Duodenal mucosa (tissue), 2 donors: ENCODE data around the gene SRSF3.

Experiments used
- H3K27ac ChIP-seq: one replicate; pipeline ENCODE4 v1.7.0; 2013; ENCODE audit warnings: low read depth, low read length
- H3K27me3 ChIP-seq, 2 donors: one replicate each; pipeline ENCODE4 v1.7.0; 2013; ENCODE audit warnings: low read length in 2 of 2, control low read depth in 1 of 2; ENCODE audit not compliant: insufficient read depth in 2 of 2, control insufficient read depth in 1 of 2
- H3K36me3 ChIP-seq, 2 donors: one replicate each; pipeline ENCODE4 v1.7.0; 2013; ENCODE audit warnings: low read length in 2 of 2, control low read depth in 1 of 2; ENCODE audit not compliant: insufficient read depth in 2 of 2, control insufficient read depth in 1 of 2
- H3K4me1 ChIP-seq, 2 donors: one replicate each; pipeline ENCODE4 v1.7.0; 2013; ENCODE audit warnings: low read length in 2 of 2, control low read depth in 1 of 2; ENCODE audit not compliant: insufficient read depth in 2 of 2, control insufficient read depth in 1 of 2
- H3K4me3 ChIP-seq, 2 donors: one replicate each; pipeline ENCODE4 v1.7.0; 2013; ENCODE audit warnings: low read length in 2 of 2, low read depth in 1 of 2
- H3K9ac ChIP-seq, 2 donors: one replicate each; pipeline ENCODE4 v1.7.0; 2013; ENCODE audit warnings: low read length in 2 of 2, low read depth in 1 of 2
- H3K9me3 ChIP-seq, 2 donors: one replicate each; pipeline ENCODE4 v1.7.0; 2013; ENCODE audit warnings: low read length in 2 of 2, control low read depth in 1 of 2; ENCODE audit not compliant: control insufficient read depth in 1 of 2

Gene SRSF3

GRCh38 chr6:36633915-36634314, 39.8 kb downstream of the SRSF3 start:
- no peaks in the 10 kb centered on the region for H3K9me3 ChIP-seq
- H3K9ac ChIP-seq = no peak overlapping the region
- H3K36me3 ChIP-seq = no peaks in the 10 kb centered on the region
- H3K27ac ChIP-seq = no peak overlapping the region
- no peaks in the 10 kb centered on the region for H3K27me3 ChIP-seq
- H3K4me3 ChIP-seq = no peak overlapping the region
- H3K4me1 ChIP-seq = peaks cover 16 to 20% of the 10 kb centered on the region in 2 donors

GRCh38 chr6:36634317-36635108, 40.4 kb downstream of the SRSF3 start:
- H3K27me3 ChIP-seq = no peaks in the 10 kb centered on the region
- peaks cover 11 to 15% of the 10 kb centered on the region in 2 donors for H3K4me1 ChIP-seq
- H3K9me3 ChIP-seq = no peaks in the 10 kb centered on the region
- H3K9ac ChIP-seq = no peak overlapping the region
- no peak overlapping the region for H3K27ac ChIP-seq
- H3K4me3 ChIP-seq = no peak overlapping the region
- no peaks in the 10 kb centered on the region for H3K36me3 ChIP-seq

GRCh38 chr6:36636283-36636682, 42.1 kb downstream of the SRSF3 start:
- peaks cover 14 to 17% of the 10 kb centered on the region in 2 donors for H3K4me1 ChIP-seq
- H3K27me3 ChIP-seq = no peaks in the 10 kb centered on the region
- no peak overlapping the region for H3K27ac ChIP-seq
- H3K4me3 ChIP-seq = no peak overlapping the region
- H3K36me3 ChIP-seq = no peaks in the 10 kb centered on the region
- no peak overlapping the region for H3K9ac ChIP-seq
- no peaks in the 10 kb centered on the region for H3K9me3 ChIP-seq

DNA sequence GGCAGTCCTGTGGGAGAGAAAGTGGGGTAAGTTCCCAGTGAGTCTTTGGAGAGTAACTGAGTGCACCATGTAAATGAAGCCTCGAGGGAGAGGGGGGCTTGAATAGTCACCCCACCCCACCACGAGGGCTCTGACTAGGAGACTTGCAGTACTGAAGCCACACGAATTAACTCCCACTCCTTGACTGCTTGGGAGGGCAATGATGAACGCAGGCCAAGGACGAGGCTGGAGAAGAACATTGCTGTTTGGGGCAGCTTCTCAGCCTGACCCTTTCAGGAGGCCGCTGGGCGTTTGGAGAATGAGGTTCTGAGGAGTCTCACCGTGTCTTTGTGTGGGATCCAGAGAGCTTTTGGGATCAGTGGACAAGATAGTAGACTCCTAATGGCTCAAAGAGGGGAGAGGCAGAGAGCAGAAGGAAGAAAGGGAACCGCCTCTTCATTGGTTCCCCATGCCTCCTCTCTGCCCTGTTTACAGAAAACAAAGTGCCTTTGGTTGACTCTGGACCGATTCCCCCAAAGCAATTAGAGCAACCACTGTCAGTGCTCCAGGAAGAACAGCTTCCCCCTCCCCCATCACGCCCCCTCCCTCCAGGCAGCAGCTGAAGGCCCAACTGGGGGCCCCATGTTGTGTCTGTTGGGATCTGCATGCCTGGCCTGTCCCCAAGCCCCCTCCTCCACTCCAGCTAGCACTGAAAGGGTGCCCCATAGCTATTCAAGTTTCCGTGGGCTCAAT, 42.7 kb downstream of the SRSF3 start:
- H3K27me3 ChIP-seq = no peaks in the 10 kb centered on the region
- no peak overlapping the region for H3K27ac ChIP-seq
- H3K4me3 ChIP-seq = no peak overlapping the region
- H3K4me1 ChIP-seq = peaks cover 16 to 23% of the 10 kb centered on the region in 2 donors
- H3K36me3 ChIP-seq = no peaks in the 10 kb centered on the region
- H3K9ac ChIP-seq = no peak overlapping the region
- no peaks in the 10 kb centered on the region for H3K9me3 ChIP-seq

DNA sequence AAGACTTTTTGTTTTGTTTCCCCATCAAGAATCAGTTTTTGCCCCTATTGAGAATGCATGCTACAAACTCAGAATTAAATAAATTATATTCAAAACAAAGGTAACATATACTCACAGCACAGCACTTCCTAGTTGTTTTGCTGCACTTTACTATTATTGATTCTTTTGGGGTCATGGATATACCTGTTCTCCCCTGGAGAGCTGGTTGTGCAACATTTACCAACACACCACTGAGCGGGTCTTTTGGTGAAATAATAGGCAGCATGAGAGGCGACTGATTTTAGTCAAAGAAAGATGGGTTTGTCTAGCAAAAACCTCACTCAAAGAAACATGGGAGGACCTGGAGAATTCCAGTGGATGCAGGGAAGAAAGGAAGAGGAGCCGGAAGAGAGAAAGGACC, 44.4 kb downstream of the SRSF3 start:
- H3K36me3 ChIP-seq = no peaks in the 10 kb centered on the region
- no peak overlapping the region for H3K9ac ChIP-seq
- no peaks in the 10 kb centered on the region for H3K9me3 ChIP-seq
- H3K4me1 ChIP-seq = peaks cover 28 to 34% of the 10 kb centered on the region in 2 donors
- H3K27me3 ChIP-seq = no peaks in the 10 kb centered on the region
- no peak overlapping the region for H3K4me3 ChIP-seq
- no peak overlapping the region for H3K27ac ChIP-seq

DNA sequence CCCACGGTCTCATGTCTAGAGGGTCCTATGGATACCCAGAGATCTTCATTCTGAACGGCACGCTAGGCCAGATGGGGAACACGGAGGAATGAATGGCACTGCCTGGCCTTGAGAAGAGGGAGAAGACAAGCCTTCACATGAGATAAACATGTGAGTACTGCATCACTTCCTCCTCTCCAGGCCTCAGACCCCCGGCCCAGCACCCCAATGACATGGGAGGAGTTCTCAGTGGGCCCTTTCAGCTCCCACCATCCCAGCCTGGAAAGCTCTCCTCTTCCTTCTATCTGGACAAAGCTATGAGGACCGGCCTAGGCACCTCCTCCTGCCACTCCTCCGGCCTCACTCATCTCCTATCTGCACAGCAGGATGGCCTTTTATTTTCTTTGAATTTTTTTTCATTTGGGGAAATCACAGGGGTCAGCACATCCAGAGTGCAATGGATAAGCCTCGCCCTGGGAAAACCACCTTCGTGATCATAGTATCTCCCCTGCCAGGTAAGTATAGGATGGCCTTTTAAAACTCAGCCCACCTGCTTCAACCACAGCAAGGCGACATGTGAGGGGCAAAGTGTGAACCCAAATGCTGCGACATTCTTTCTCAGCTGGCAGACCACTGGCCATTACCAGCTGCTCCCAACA, 45.1 kb downstream of the SRSF3 start:
- H3K9me3 ChIP-seq = no peaks in the 10 kb centered on the region
- no peaks in the 10 kb centered on the region for H3K27me3 ChIP-seq
- H3K36me3 ChIP-seq = no peaks in the 10 kb centered on the region
- H3K9ac ChIP-seq = no peak overlapping the region
- H3K27ac ChIP-seq = no peak overlapping the region
- peaks cover 30 to 35% of the 10 kb centered on the region in 2 donors for H3K4me1 ChIP-seq
- no peak overlapping the region for H3K4me3 ChIP-seq

DNA sequence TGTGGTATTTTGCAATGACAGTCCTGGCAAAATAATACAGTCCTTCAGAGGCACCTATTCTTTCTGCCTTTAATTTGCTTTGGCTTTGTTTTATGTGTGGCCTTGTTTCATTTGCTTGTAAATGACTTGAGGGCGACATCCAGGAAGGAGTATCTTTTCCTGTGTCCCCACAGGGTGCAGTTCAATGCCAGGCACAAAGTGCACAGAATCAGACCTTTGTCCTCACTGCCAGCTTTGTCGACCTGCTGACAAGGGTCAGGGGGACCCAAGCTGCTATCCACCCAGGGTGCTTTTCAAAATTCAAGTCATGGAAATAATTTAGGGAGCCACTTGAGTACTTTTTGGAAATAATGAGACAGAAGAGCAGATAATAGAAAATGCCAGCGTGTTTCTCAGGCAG, 47.4 kb downstream of the SRSF3 start:
- no peak overlapping the region for H3K9ac ChIP-seq
- H3K4me1 ChIP-seq = peaks cover 26 to 33% of the 10 kb centered on the region in 2 donors
- no peak overlapping the region for H3K4me3 ChIP-seq
- no peaks in the 10 kb centered on the region for H3K9me3 ChIP-seq
- no peak overlapping the region for H3K27ac ChIP-seq
- H3K36me3 ChIP-seq = no peaks in the 10 kb centered on the region
- H3K27me3 ChIP-seq = no peaks in the 10 kb centered on the region

- Histone ChIP-seq H3K9ac (peak overlapping the region; percentile 19 to 51), H3K36me3 (no peaks in the 10 kb centered on the region), H3K4me1 (peaks cover 26 to 33% of the 10 kb centered on the region in 2 donors)
These were observed 49.0 kb downstream of the SRSF3 start for GRCh38 chr6:36642913-36643817.

DNA sequence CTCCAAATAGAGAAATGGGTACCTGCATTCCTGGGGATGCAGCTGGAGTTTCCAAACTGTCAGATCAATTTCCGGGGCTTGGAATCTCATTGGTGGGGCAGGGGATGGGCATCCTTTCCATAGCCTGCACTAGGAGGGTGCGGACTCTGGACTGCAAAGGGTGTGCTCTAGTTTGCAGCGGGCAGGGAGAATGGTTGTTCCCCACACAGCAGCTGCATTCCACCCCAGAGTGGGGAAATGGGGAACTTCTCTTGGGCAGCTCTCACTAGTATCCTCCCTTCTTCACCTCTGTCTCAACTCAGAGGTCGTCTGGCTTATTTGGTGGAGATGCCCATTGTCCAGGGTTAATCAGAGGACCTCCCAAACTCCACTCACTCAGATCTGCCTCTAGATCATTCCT, 49.8 kb downstream of the SRSF3 start:
- Histone ChIP-seq H3K9ac (no peak overlapping the region), H3K27ac (no peak overlapping the region), H3K36me3 (no peaks in the 10 kb centered on the region), H3K27me3 (no peaks in the 10 kb centered on the region), H3K9me3 (no peaks in the 10 kb centered on the region), H3K4me1 (peaks cover 26 to 33% of the 10 kb centered on the region in 2 donors), H3K4me3 (no peak overlapping the region)

More at GRCh38 chr6:36642913-36643817, 49.0 kb downstream of the SRSF3 start:
- Histone ChIP-seq H3K4me3 (peak overlapping the region in 1 of 2 donors; percentile 26), H3K27me3 (no peaks in the 10 kb centered on the region), H3K9me3 (no peaks in the 10 kb centered on the region), H3K27ac (peak overlapping the region; percentile 43)
